IPS-15b (cell line): ENCODE data around the gene SRRM5.
"Not testable (repeated sequence)": the region's sequence is repeated elsewhere in the genome, so short reads cannot be mapped to it uniquely, and the experiment has no call there.

Source experiments
- H3K27me3 ChIP-seq: one replicate; pipeline ENCODE4 v1.6.1; 2013; ENCODE audit warnings: low read length; ENCODE audit not compliant: control insufficient read depth, insufficient read depth
- H3K36me3 ChIP-seq: one replicate; pipeline ENCODE4 v1.6.1; 2013; ENCODE audit warnings: low read length; ENCODE audit not compliant: control insufficient read depth, insufficient read depth
- H3K4me1 ChIP-seq: one replicate; pipeline ENCODE4 v1.6.1; 2013; ENCODE audit warnings: mild to moderate bottlenecking, low read length; ENCODE audit not compliant: control insufficient read depth, insufficient read depth
- H3K4me3 ChIP-seq: one replicate; pipeline ENCODE4 v1.5.1; 2013; ENCODE audit warnings: low read depth, low read length
- H3K9ac ChIP-seq: one replicate; pipeline ENCODE4 v1.6.1; 2013; ENCODE audit warnings: low read depth, mild to moderate bottlenecking, low read length
- H3K9me3 ChIP-seq: one replicate; pipeline ENCODE4 v1.6.1; 2013; ENCODE audit warnings: mild to moderate bottlenecking, low read length; ENCODE audit not compliant: control insufficient read depth, insufficient read depth

The SRRM5 gene

GRCh38 chr19:43635561-43635940 lies 23.7 kb downstream of the SRRM5 start:
- H3K4me1 ChIP-seq, H3K9ac ChIP-seq: not testable (repeated sequence)
- H3K4me3 ChIP-seq = peak overlapping the region; percentile 66

GRCh38 chr19:43636121-43636683 lies 24.3 kb downstream of the SRRM5 start:
- Histone ChIP-seq H3K4me1 (peaks cover 10% of the 10 kb centered on the region), H3K9me3 (no peaks in the 10 kb centered on the region), H3K27me3 (peaks cover 77% of the 10 kb centered on the region), H3K4me3 (peak overlapping the region; percentile 43), H3K36me3 (no peaks in the 10 kb centered on the region), H3K9ac (no peak overlapping the region)

More at GRCh38 chr19:43635561-43635940, 23.7 kb downstream of the SRRM5 start:
- not testable (repeated sequence) for H3K9me3 ChIP-seq, H3K36me3 ChIP-seq
- H3K27me3 ChIP-seq = peaks cover 70% of the 10 kb centered on the region

GRCh38 chr19:43638214-43638994 lies 26.5 kb downstream of the SRRM5 start:
- Histone ChIP-seq H3K9ac (no peak overlapping the region), H3K4me3 (peak overlapping the region; percentile 50), H3K4me1 (peaks cover 10% of the 10 kb centered on the region), H3K9me3 (no peaks in the 10 kb centered on the region), H3K27me3 (peaks cover 75% of the 10 kb centered on the region), H3K36me3 (no peaks in the 10 kb centered on the region)

DNA sequence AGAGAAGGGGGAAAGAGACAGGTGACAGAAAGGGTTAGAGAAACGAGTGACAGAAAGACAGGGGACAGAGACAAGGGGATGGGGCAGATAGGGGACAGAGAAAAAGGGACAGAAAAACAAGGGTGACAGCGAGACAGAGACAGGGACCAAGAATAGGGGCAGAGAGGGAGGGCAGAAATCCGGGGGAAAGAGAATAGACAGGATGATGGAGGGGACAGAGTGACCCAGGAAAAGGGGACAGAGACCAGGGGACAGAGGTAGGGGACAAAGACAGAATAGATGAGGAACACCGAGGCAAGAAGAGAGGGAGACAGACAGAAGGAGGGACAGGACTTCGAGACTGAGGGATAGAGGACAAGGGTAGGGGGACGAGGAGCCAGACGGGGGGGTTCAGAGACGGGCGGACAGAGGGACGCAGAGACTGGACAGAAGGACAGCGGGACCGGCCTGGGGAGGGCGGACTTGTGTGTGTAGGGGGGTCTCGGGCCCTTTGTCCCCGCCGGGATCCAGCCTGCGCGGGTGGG lies 27.2 kb downstream of the SRRM5 start:
- no peaks in the 10 kb centered on the region for H3K36me3 ChIP-seq
- no peak overlapping the region for H3K9ac ChIP-seq
- peaks cover 69% of the 10 kb centered on the region for H3K27me3 ChIP-seq
- H3K4me3 ChIP-seq = peak overlapping the region; percentile 50
- H3K9me3 ChIP-seq = no peaks in the 10 kb centered on the region
- peaks cover 7% of the 10 kb centered on the region for H3K4me1 ChIP-seq

GRCh38 chr19:43639519-43640423 lies 27.9 kb downstream of the SRRM5 start, which contains the start of gene CADM4:
TSS of gene CADM4 (minus strand) at chr19:43639850. CDS start at chr19:43639790, 60 bp downstream.
- peaks cover 2% of the 10 kb centered on the region for H3K4me1 ChIP-seq
- no peaks in the 10 kb centered on the region for H3K9me3 ChIP-seq
- peak within 1 kb of the TSS; percentile 70 for H3K4me3 ChIP-seq
- no peaks in the 10 kb centered on the region for H3K36me3 ChIP-seq
- H3K9ac ChIP-seq = no peak within 1 kb of the TSS
- H3K27me3 ChIP-seq = peaks cover 63% of the 10 kb centered on the region

DNA sequence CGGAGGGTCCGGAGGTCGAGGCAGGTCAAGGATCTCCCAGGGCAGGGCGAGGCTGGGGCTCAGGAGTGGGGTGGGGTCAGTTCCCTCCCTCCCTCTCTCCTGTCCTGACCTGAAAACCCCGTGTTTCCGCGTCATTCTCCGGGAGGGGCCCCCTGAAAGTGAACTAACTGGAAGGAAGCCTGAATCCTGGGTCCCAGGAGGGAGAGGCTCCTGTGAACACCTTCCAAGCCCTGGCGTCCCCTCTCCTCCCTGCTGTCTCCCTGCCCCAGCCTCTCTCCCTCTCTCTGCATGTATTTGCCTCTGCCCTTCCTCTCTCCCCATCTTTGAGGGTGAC lies 28.5 kb downstream of the SRRM5 start:
- H3K4me3 ChIP-seq = peak overlapping the region; percentile 70
- no peaks in the 10 kb centered on the region for H3K9me3 ChIP-seq
- no peak overlapping the region for H3K9ac ChIP-seq

DNA sequence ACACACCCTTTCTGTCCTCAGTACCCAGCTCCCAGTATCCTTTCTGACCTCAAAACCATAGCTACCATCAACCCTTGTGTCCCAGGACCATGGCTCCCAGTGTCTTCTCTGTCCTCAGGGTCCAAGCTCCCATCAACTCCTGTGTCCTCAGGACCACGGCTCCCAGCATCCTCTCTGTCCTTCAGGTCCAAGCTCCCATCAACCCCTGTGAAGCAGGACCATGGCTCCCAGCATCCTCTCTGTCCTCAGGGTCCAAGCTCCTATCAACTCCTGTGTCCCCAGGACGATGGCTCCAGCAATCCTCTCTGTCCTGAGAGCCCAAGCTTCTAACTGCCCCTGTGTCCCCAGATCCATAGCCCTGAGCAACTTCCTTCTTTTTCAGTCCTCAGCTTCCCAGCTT lies 29.4 kb downstream of the SRRM5 start:
- Histone ChIP-seq H3K9ac (no peak overlapping the region), H3K9me3 (no peaks in the 10 kb centered on the region), H3K36me3 (no peaks in the 10 kb centered on the region), H3K27me3 (peaks cover 58% of the 10 kb centered on the region), H3K4me1 (no peaks in the 10 kb centered on the region), H3K4me3 (no peak overlapping the region)

More for the DNA sequence above, 28.5 kb downstream of the SRRM5 start:
- no peaks in the 10 kb centered on the region for H3K36me3 ChIP-seq
- H3K4me1 ChIP-seq = peaks cover 2% of the 10 kb centered on the region
- peaks cover 62% of the 10 kb centered on the region for H3K27me3 ChIP-seq

GRCh38 chr19:43642531-43642930 lies 30.6 kb downstream of the SRRM5 start:
- Histone ChIP-seq H3K9ac (no peak overlapping the region), H3K9me3 (no peaks in the 10 kb centered on the region), H3K4me1 (no peaks in the 10 kb centered on the region), H3K27me3 (peaks cover 47% of the 10 kb centered on the region), H3K4me3 (no peak overlapping the region), H3K36me3 (no peaks in the 10 kb centered on the region)

DNA sequence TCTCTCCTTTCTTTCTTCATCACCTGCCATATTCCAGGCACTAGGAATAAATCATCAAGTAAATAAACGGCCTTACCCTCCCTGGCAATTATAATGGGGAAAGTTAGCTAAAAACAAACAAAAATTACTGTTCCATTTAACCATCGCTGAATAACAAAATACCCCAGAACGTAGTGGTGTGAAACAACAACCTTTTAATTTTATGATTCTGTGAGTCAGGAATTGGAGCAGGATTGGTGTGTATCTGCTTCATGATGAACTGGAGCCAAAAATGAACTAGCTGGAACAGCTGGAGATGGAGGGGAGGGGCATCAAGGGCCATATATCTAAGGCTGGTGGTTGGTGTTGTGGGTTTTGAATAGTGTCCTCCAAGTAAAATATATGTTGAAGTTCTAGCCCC lies 31.4 kb downstream of the SRRM5 start:
- Histone ChIP-seq H3K27me3 (peaks cover 39% of the 10 kb centered on the region), H3K4me3 (no peak overlapping the region), H3K9me3 (no peaks in the 10 kb centered on the region), H3K36me3 (no peaks in the 10 kb centered on the region), H3K4me1 (no peaks in the 10 kb centered on the region), H3K9ac (no peak overlapping the region)

GRCh38 chr19:43644181-43644580 lies 32.3 kb downstream of the SRRM5 start:
- H3K4me1 ChIP-seq = no peaks in the 10 kb centered on the region
- no peaks in the 10 kb centered on the region for H3K36me3 ChIP-seq
- no peaks in the 10 kb centered on the region for H3K9me3 ChIP-seq
- H3K27me3 ChIP-seq = peaks cover 30% of the 10 kb centered on the region
- H3K9ac ChIP-seq = no peak overlapping the region
- no peak overlapping the region for H3K4me3 ChIP-seq

DNA sequence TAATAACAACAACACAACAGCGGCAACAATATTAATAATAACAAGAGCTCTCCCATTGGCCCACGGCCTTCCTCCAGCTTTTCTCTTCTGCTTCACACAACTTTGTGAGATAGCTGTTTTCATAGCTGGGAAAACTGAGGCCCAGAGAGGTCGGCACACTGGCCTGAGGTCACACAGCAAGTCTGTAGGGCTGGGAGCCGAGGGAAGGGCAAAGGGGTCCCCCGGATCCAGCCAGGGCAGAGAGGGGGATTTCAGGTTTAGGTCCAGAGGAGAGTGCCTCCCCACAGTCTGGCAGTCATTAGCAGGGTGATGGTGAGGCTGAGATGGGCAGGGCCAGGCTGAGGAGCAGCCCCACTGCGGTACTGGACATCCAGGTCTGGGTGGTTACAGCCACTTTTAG lies 36.7 kb downstream of the SRRM5 start:
- no peaks in the 10 kb centered on the region for H3K27me3 ChIP-seq
- no peak overlapping the region for H3K9ac ChIP-seq
- H3K4me1 ChIP-seq = no peaks in the 10 kb centered on the region
- no peak overlapping the region for H3K4me3 ChIP-seq
- H3K9me3 ChIP-seq = no peaks in the 10 kb centered on the region
- H3K36me3 ChIP-seq = no peaks in the 10 kb centered on the region
